Measurements from ENCODE around the gene GRIK3. TPM values are rescaled to one million over a fixed set of nuclear protein-coding genes. Genes with fewer than 3 reads are reported as not detected.

The GRIK3 gene
- total and polyA plus RNA-seq, 2 of the 8 experiments (the other 6 are each of a cell fraction or from before 2014, with no cell fraction given) = 2.1 to 3.4 TPM

- Histone ChIP-seq H3K23me2 (ENCODE audit: low read depth, low read length) (peaks cover 7% of the 10 kb centered on the region; the same call in 1 of the 2 replicates), H3K56ac (replicated peaks; ENCODE audit: insufficient read length, low read depth, low read length) (no peak overlapping the region), H2BK5ac (ENCODE audit: low read depth, low read length) (no peak overlapping the region), H2AFZ (ENCODE audit: low read length) (no peak overlapping the region), H4K91ac (replicated peaks; ENCODE audit: insufficient read length, low read length) (no peak overlapping the region), H2BK12ac (ENCODE audit: low read depth, low read length) (no peak overlapping the region), H4K8ac (ENCODE audit: extremely low read depth, insufficient read depth, low read length) (peak overlapping the region; percentile 31; the same call in 1 of the 2 replicates), H3K4me2 (ENCODE audit: insufficient read depth in 1 of 2, low read depth in 2 of 2, low read length in 2 of 2) (no peak overlapping the region), H3K79me1 (ENCODE audit: low read depth, low read length) (no peaks in the 10 kb centered on the region), H3K9ac (replicated peaks in 1 of 4; ENCODE audit: extremely low read depth in 1 of 4, low read depth in 3 of 4, low read length in 3 of 4) (no peak overlapping the region), H3K9me3 (ENCODE audit: insufficient read depth in 2 of 2, low read depth in 1 of 2, low read length in 1 of 2) (no peaks in the 10 kb centered on the region), H2BK15ac (ENCODE audit: low read length) (peak overlapping the region; percentile 10; the same call in 1 of the 2 replicates), H3K27ac (ENCODE audit: low read depth, low read length) (no peak overlapping the region), H3K4me3 (ENCODE audit: extremely low read depth in 1 of 4, insufficient read depth in 2 of 4, low read depth in 3 of 4, low read length in 4 of 4) (no peak overlapping the region), H3K14ac (ENCODE audit: insufficient read length) (no peak overlapping the region), H4K5ac (ENCODE audit: insufficient read length, low read depth, low read length) (no peak overlapping the region), H4K20me1 (replicated peaks in 1 of 2; ENCODE audit: control insufficient read depth in 1 of 2, insufficient read depth in 2 of 2, low read length in 2 of 2) (peaks cover 0 to 5% of the 10 kb centered on the region in 2 experiments), H3K4me1 (replicated peaks in 1 of 4; ENCODE audit: control insufficient read depth in 3 of 4, insufficient read depth in 4 of 4, low read length in 3 of 4) (peaks cover 0 to 10% (median 5%) of the 10 kb centered on the region in 4 experiments; a peak in 3 of 7 replicates), H2BK20ac (ENCODE audit: low read length) (no peak overlapping the region), H2BK120ac (replicated peaks; ENCODE audit: low read depth, low read length) (no peak overlapping the region), H3K27me3 (replicated peaks in 1 of 4; ENCODE audit: control insufficient read depth in 3 of 4, extremely low read depth in 1 of 4, insufficient read depth in 3 of 4, low read length in 3 of 4) (no peaks in the 10 kb centered on the region), H3K23ac (ENCODE audit: insufficient read length) (no peak overlapping the region), H3K18ac (ENCODE audit: extremely low read depth, low read length) (no peak overlapping the region; the same call in 1 of the 2 replicates), H2AK5ac (ENCODE audit: low read depth, low read length) (peak overlapping the region; percentile 28; the same call in 1 of the 2 replicates), H3K4ac (replicated peaks; ENCODE audit: insufficient read length, low read depth, low read length) (no peak overlapping the region), H3K79me2 (ENCODE audit: control insufficient read depth in 1 of 2, insufficient read depth in 2 of 2, low read length in 2 of 2) (no peaks in the 10 kb centered on the region), H3K36me3 (ENCODE audit: control insufficient read depth in 2 of 4, insufficient read depth in 4 of 4, low read length in 3 of 4) (no peaks in the 10 kb centered on the region)
- ChIA-PET CTCF (ENCODE audit: partially characterized antibody) (interaction anchor here (1.0 to 1.6 kb wide), 3 partner anchors 25 to 430 kb away, joined by 3 read pairs; no protein-coding TSS in a partner anchor), POLR2A (ENCODE audit: partially characterized antibody) (no interaction called here)
- FAIRE-seq = no peak
- DNase-seq (ENCODE audit: low read depth in 1 of 2, low spot score in 2 of 2) = no peak
- 77% methylated on average over 6 of the region's 6 CpGs; no CpG with 5 or more reads in 1 of the 2 experiments for WGBS, 2 experiments (ENCODE audit: extremely low coverage in 1 of 2, insufficient coverage in 1 of 2, insufficient read length in 1 of 2, insufficient replicate concordance in 2 of 2, low coverage in 1 of 2, low lambda C conversion rate in 2 of 2, missing lambda C conversion rate in 1 of 2)
- TF ChIP-seq RAD21 (IDR thresholded peaks at IDR 0.05 in 1 of 2, conservative IDR thresholded peaks at IDR 0.05 in 1 of 2; ENCODE audit: low read depth in 2 of 2, low read length in 2 of 2) = no peak
- no peak for TF ChIP-seq EP300 (IDR thresholded peaks at IDR 0.05; ENCODE audit: borderline replicate concordance in 1 of 2, low read depth in 2 of 2, low read length in 2 of 2)
- TF ChIP-seq CBX5 (IDR thresholded peaks at IDR 0.05; ENCODE audit: low read depth, low read length) = no peak
- no peak for TF ChIP-seq TEAD4 (IDR thresholded peaks at IDR 0.05; ENCODE audit: low read depth, low read length)
- TF ChIP-seq SIX5 (IDR thresholded peaks at IDR 0.05; ENCODE audit: low read depth, low read length) = no peak
- TF ChIP-seq TBP (IDR thresholded peaks at IDR 0.05; ENCODE audit: low read depth, low read length) = no peak
- TF ChIP-seq, protein P1, sequence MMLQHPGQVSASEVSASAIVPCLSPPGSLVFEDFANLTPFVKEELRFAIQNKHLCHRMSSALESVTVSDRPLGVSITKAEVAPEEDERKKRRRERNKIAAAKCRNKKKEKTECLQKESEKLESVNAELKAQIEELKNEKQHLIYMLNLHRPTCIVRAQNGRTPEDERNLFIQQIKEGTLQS (IDR thresholded peaks at IDR 0.05; ENCODE audit: insufficient read depth, low read depth, low read length) = no peak
- TF ChIP-seq JUN (IDR thresholded peaks at IDR 0.05; ENCODE audit: low read depth, low read length) = no peak
These were observed 50.3 kb downstream of the GRIK3 start for GRCh38 chr1:36984026-36984425.
